ENCODE results near the gene SELENOO. TPM values are rescaled to one million over a fixed set of nuclear protein-coding genes. Genes with fewer than 3 reads are reported as not detected.

The SELENOO gene
- total RNA-seq, 3 donors from 2014 or later: 24.3 to 32.3 (median 31.8) TPM

GRCh38 chr22:50213263-50213662 lies 12.5 kb downstream of the SELENOO start:
- TF ChIP-seq POLR2A (IDR thresholded peaks at IDR 0.05): no peak
- TF ChIP-seq POLR2AphosphoS5 (IDR thresholded peaks at IDR 0.05): no peak
- Histone ChIP-seq H3K9me3 (no peaks in the 10 kb centered on the region), H3K27ac (no peak overlapping the region), H3K4me1 (no peaks in the 10 kb centered on the region), H3K36me3 (peaks cover 10% of the 10 kb centered on the region), H3K27me3 (no peaks in the 10 kb centered on the region), H3K4me3 (no peak overlapping the region)
- DNase-seq (ENCODE audit: low spot score in 2 of 2): no peak
- intact Hi-C loops (cut with DNase I; ENCODE audit: low total_unique reads): no loop called here

DNA sequence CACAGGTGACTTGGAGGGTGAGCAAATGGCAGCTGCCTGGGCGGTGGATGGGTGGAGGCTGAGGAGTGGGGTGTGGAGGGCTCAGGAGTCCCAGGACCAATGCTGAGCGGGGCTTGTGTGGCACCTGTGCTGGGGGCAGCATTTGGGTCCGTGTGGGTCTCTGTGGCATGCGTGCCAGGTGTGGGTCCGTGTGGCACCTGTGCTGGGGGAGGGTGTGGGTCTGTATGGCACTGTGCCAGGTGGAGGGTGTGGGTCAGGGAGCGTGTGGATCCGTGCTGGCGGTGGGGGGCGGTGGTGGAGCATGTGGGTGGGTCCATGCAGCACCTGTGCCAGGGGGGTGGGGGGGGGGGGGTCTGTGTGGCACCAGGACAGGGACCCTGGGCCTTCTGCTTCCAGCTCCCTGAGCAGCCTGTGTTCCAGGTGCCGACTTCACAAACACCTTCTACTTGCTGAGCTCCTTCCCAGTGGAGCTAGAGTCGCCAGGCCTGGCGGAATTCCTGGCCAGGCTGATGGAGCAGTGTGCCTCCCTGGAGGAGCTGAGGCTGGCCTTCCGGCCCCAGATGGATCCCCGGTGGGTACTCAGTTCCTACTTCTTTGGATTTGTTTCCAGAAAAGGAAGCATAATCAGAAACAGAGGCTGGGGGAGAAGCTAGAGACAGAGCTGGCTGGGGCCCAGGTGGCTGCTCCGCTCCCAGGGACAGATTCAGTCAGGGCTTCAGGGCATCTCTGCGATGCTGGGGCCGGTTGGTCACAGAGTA lies 14.7 kb downstream of the SELENOO start:
- intact Hi-C loops (cut with DNase I; ENCODE audit: low total_unique reads): no loop called here
- no peak overlapping the region for H3K4me3 ChIP-seq
- H3K27ac ChIP-seq: peak overlapping the region in 1 of 2 donors; percentile 25
- H3K27me3 ChIP-seq: no peaks in the 10 kb centered on the region
- peaks cover 10% of the 10 kb centered on the region for H3K36me3 ChIP-seq
- DNase-seq (ENCODE audit: low spot score in 2 of 2): no peak
- no peaks in the 10 kb centered on the region for H3K9me3 ChIP-seq
- TF ChIP-seq CTCF (IDR thresholded peaks at IDR 0.05): no peak
- no peak for TF ChIP-seq POLR2AphosphoS5 (IDR thresholded peaks at IDR 0.05)
- no peak for TF ChIP-seq POLR2A (IDR thresholded peaks at IDR 0.05)
- no peaks in the 10 kb centered on the region for H3K4me1 ChIP-seq

- no peak for TF ChIP-seq CTCF (IDR thresholded peaks at IDR 0.05)
- no peak for TF ChIP-seq POLR2AphosphoS5 (IDR thresholded peaks at IDR 0.05)
- no peak for TF ChIP-seq POLR2A (IDR thresholded peaks at IDR 0.05)
- Histone ChIP-seq H3K4me1 (no peaks in the 10 kb centered on the region), H3K4me3 (no peak overlapping the region), H3K36me3 (peaks cover 12% of the 10 kb centered on the region), H3K27me3 (no peaks in the 10 kb centered on the region), H3K9me3 (no peaks in the 10 kb centered on the region), H3K27ac (no peak overlapping the region)
- no peak for DNase-seq (ENCODE audit: low spot score in 2 of 2)
- intact Hi-C loops (cut with DNase I; ENCODE audit: low total_unique reads): no loop called here
Measured at GRCh38 chr22:50216055-50216683, 15.4 kb downstream of the SELENOO start.

DNA sequence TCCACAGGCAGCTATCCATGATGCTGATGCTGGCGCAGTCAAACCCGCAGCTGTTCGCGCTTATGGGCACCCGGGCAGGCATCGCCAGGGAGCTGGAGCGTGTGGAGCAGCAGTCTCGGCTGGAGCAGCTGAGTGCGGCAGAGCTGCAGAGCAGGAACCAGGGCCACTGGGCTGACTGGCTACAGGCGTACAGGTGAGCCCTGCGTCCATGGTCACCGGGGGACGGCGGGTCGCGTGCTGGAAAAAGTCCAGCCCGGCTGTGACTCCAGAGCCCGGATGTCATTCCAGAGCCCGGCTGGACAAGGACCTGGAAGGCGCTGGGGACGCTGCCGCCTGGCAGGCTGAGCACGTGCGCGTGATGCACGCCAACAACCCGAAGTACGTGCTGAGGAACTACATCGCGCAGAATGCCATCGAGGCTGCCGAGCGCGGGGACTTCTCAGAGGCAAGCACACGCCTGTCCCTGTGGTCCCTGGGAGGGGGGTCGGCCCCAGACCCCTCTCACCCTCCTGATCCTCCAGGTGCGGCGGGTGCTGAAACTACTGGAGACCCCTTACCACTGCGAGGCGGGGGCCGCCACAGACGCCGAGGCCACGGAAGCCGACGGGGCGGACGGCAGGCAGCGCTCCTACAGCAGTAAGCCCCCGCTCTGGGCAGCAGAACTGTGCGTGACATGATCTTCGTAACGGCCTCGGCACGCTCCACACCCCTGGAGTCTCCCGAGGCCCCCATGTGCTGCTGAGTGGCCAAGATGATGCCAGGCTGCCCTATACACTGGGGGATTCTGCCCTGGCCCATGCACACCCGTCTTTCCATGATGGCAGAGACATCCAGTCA lies 16.1 kb downstream of the SELENOO start:
- intact Hi-C loops (cut with DNase I; ENCODE audit: low total_unique reads): no loop called here
- H3K27ac ChIP-seq: no peak overlapping the region
- H3K4me3 ChIP-seq: no peak overlapping the region
- DNase-seq (ENCODE audit: low spot score in 2 of 2): no peak
- no peaks in the 10 kb centered on the region for H3K27me3 ChIP-seq
- peaks cover 18% of the 10 kb centered on the region for H3K36me3 ChIP-seq
- no peaks in the 10 kb centered on the region for H3K4me1 ChIP-seq
- TF ChIP-seq CTCF (IDR thresholded peaks at IDR 0.05) (no peak), POLR2A (IDR thresholded peaks at IDR 0.05) (no peak), POLR2AphosphoS5 (IDR thresholded peaks at IDR 0.05) (no peak)
- no peaks in the 10 kb centered on the region for H3K9me3 ChIP-seq

GRCh38 chr22:50217543-50218152 lies 16.8 kb downstream of the SELENOO start:
- peaks cover 25% of the 10 kb centered on the region for H3K36me3 ChIP-seq
- intact Hi-C loops (cut with DNase I; ENCODE audit: low total_unique reads): no loop called here
- no peak overlapping the region for H3K27ac ChIP-seq
- no peaks in the 10 kb centered on the region for H3K4me1 ChIP-seq
- no peak overlapping the region for H3K4me3 ChIP-seq
- no peak for TF ChIP-seq CTCF (IDR thresholded peaks at IDR 0.05)
- no peaks in the 10 kb centered on the region for H3K27me3 ChIP-seq
- DNase-seq (ENCODE audit: low spot score in 2 of 2): no peak
- no peaks in the 10 kb centered on the region for H3K9me3 ChIP-seq

Measured in breast epithelium (tissue), 4 donors.